H1 (cell line): ENCODE measurements around the gene TBC1D22A. TPM values are rescaled to one million over a fixed set of nuclear protein-coding genes. Genes with fewer than 3 reads are reported as not detected.

Experiments
- BACH1 ChIP-seq: IDR thresholded peaks from 2 replicates; pipeline ENCODE4 v1.6.1; 2012; ENCODE audit warnings: low read length, improper control_type of control experiment
- CHD7 ChIP-seq: fragments of 300-600 bp; sonication (generic); IDR thresholded peaks from 2 replicates; pipeline ENCODE4 v1.7.1; 2012; ENCODE audit warnings: low read length, moderate library complexity, mild to moderate bottlenecking, inconsistent platforms; ENCODE audit not compliant: insufficient replicate concordance
- CTCF ChIP-seq, 3 experiments: IDR thresholded peaks; 1 replicate in 2 of 3; 2 replicates in 1 of 3; pipeline versions ENCODE4 v1.5.1 to v1.6.1; 2011; ENCODE audit warnings: low read length in 3 of 3, mild to moderate bottlenecking in 3 of 3, inconsistent platforms in 2 of 3, low read depth in 1 of 3, moderate library complexity in 1 of 3; ENCODE audit not compliant: insufficient read depth in 1 of 3; ENCODE audit errors: control extremely low read depth in 1 of 3
- KDM1A ChIP-seq: fragments of 200-600, 300-600 bp; sonication (generic); IDR thresholded peaks from 2 replicates; pipeline ENCODE4 v1.7.1; 2016; ENCODE audit warnings: mild to moderate bottlenecking, low read length, borderline replicate concordance
- SIN3A ChIP-seq, 2 experiments: IDR thresholded peaks in 1 of 2; conservative IDR thresholded peaks in 1 of 2; 2 replicates each; pipeline ENCODE4 v1.6.1; 2011 to 2012; ENCODE audit warnings: low read length in 2 of 2, improper control_type of control experiment in 1 of 2, low read depth in 1 of 2, mild to moderate bottlenecking in 1 of 2
- SP1 ChIP-seq: IDR thresholded peaks from 2 replicates; pipeline ENCODE4 v1.6.1; 2011; ENCODE audit warnings: low read depth, low read length
- polyA plus RNA-seq, 7 experiments: library from polyadenylated mRNA; depleted of rRNA in 3 of 7; stranded (reverse) in 5 of 7; unstranded in 2 of 7; fragments of >200 nt in 5 of 7; fragments of 200-250 nt in 2 of 7; gene quantifications; 1 replicate in 5 of 7; 2 replicates in 1 of 7; 4 replicates in 1 of 7; pipeline versions ENCODE4 v1.2.1 to v1.2.3, GENCODE V29; 2011 to 2013; ENCODE audit warnings: missing spikeins in 2 of 7, mixed read lengths in 2 of 7
- total RNA-seq: library from RNA; stranded (reverse); fragmentation: NEBNext Ultra II Directional; extraction: Animal tissue kit (Norgen Biotek cat#: 25700); gene quantifications from 2 replicates; pipeline ENCODE4 v1.2.1, GENCODE V29; 2021

TBC1D22A gene
- total and polyA plus RNA-seq, 2 of the 8 experiments (the other 6 are each of a cell fraction or from before 2014, with no cell fraction given): 11.9 to 18.4 TPM

- TF ChIP-seq CHD7: no peak
- no peak for TF ChIP-seq CTCF (IDR thresholded peaks at IDR 0.05; ENCODE audit: control extremely low read depth in 1 of 3, insufficient read depth in 1 of 3, low read depth in 1 of 3, low read length in 3 of 3)
- no peak for TF ChIP-seq SP1
- no peak for TF ChIP-seq KDM1A
- no peak for TF ChIP-seq SIN3A (conservative IDR thresholded peaks at IDR 0.05 in 1 of 2, IDR thresholded peaks at IDR 0.05 in 1 of 2; ENCODE audit: low read depth in 1 of 2, low read length in 2 of 2)
- TF ChIP-seq BACH1: no peak
These were observed 254.8 kb downstream of the TBC1D22A start (continued) for GRCh38 chr22:47017245-47017644.
